ENCODE data around the gene HSPB7.

The HSPB7 gene

GRCh38 chr1:15997076-15997585, 20.7 kb downstream of the HSPB7 start:
- no peak overlapping the region for H3K27ac ChIP-seq (ENCODE audit: low read depth, low read length, poor library complexity, severe bottlenecking)

GRCh38 chr1:15994590-15995351, 23.1 kb downstream of the HSPB7 start:
- H3K79me2 ChIP-seq (ENCODE audit: insufficient read depth, low read length), result no peaks in the 10 kb centered on the region
- H3K36me3 ChIP-seq (ENCODE audit: insufficient read depth, low read length), result no peaks in the 10 kb centered on the region
- no peaks in the 10 kb centered on the region for H3K9me2 ChIP-seq (ENCODE audit: low read depth, low read length)
- H3K4me3 ChIP-seq (ENCODE audit: low read depth, low read length, poor library complexity, severe bottlenecking), result no peak overlapping the region
- no peak overlapping the region for H3K9ac ChIP-seq (ENCODE audit: low read length)
- TF ChIP-seq EZH2 (IDR thresholded peaks at IDR 0.05; ENCODE audit: borderline replicate concordance, low read length) (no peak), CTCF (IDR thresholded peaks at IDR 0.05; ENCODE audit: low read length) (peak; percentile 20; the same call in 1 of the 2 replicates)
- H3F3A ChIP-seq (ENCODE audit: insufficient read depth, low read length), result no peaks in the 10 kb centered on the region
- H3K9me3 ChIP-seq (ENCODE audit: low read length), result no peaks in the 10 kb centered on the region
- no peak overlapping the region for H3K27ac ChIP-seq (ENCODE audit: low read depth, low read length, poor library complexity, severe bottlenecking)
- no peaks in the 10 kb centered on the region for H3K4me1 ChIP-seq (ENCODE audit: insufficient read depth, low read length, severe bottlenecking)
- H3K27me3 ChIP-seq (ENCODE audit: insufficient read depth, low read length), result peaks cover 12% of the 10 kb centered on the region; the same call in 1 of the 2 replicates
- H2AFZ ChIP-seq (ENCODE audit: low read length), result no peak overlapping the region
- no peaks in the 10 kb centered on the region for H4K20me1 ChIP-seq (ENCODE audit: insufficient read depth, low read length)
- H3K4me2 ChIP-seq (ENCODE audit: low read length), result no peak overlapping the region

More at GRCh38 chr1:15997076-15997585, 20.7 kb downstream of the HSPB7 start:
- Histone ChIP-seq H3K4me3 (ENCODE audit: low read depth, low read length, poor library complexity, severe bottlenecking) (no peak overlapping the region), H3K36me3 (ENCODE audit: insufficient read depth, low read length) (no peaks in the 10 kb centered on the region), H3K9me3 (ENCODE audit: low read length) (no peaks in the 10 kb centered on the region), H3F3A (ENCODE audit: insufficient read depth, low read length) (no peaks in the 10 kb centered on the region), H3K9me2 (ENCODE audit: low read depth, low read length) (no peaks in the 10 kb centered on the region), H3K79me2 (ENCODE audit: insufficient read depth, low read length) (no peaks in the 10 kb centered on the region), H3K4me2 (ENCODE audit: low read length) (no peak overlapping the region), H4K20me1 (ENCODE audit: insufficient read depth, low read length) (no peaks in the 10 kb centered on the region), H3K27me3 (ENCODE audit: insufficient read depth, low read length) (peaks cover 12% of the 10 kb centered on the region; the same call in 1 of the 2 replicates), H2AFZ (ENCODE audit: low read length) (no peak overlapping the region), H3K4me1 (ENCODE audit: insufficient read depth, low read length, severe bottlenecking) (no peaks in the 10 kb centered on the region), H3K9ac (ENCODE audit: low read length) (no peak overlapping the region)
- TF ChIP-seq EZH2 (IDR thresholded peaks at IDR 0.05; ENCODE audit: borderline replicate concordance, low read length) (no peak), CTCF (IDR thresholded peaks at IDR 0.05; ENCODE audit: low read length) (no peak)

DNA sequence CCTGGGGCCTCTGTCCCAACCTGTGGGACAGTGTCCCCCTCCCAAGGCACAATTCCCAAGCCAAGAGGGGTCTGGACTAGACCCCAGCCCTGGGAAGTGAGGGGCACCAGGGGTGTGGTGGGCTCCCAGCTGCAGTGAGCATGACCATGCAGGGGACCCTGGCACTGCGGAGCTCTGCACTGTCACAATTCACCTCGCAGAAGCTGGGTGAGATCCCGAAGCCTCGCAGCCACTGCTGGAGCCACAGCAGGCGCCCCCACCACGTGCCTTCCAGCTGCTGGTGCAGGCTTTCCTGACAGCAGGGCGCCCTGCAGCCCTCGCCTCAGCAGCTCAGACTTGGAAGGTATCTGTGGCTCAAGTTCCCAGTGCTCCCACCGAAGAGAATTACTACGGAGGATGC, 23.8 kb downstream of the HSPB7 start:
- no peaks in the 10 kb centered on the region for H3K4me1 ChIP-seq (ENCODE audit: insufficient read depth, low read length, severe bottlenecking)
- H3K36me3 ChIP-seq (ENCODE audit: insufficient read depth, low read length), result no peaks in the 10 kb centered on the region
- no peak overlapping the region for H2AFZ ChIP-seq (ENCODE audit: low read length)
- no peaks in the 10 kb centered on the region for H4K20me1 ChIP-seq (ENCODE audit: insufficient read depth, low read length)
- TF ChIP-seq CTCF (IDR thresholded peaks at IDR 0.05; ENCODE audit: low read length) (no peak), EZH2 (IDR thresholded peaks at IDR 0.05; ENCODE audit: borderline replicate concordance, low read length) (no peak)
- H3F3A ChIP-seq (ENCODE audit: insufficient read depth, low read length), result no peaks in the 10 kb centered on the region
- H3K4me2 ChIP-seq (ENCODE audit: low read length), result no peak overlapping the region
- no peaks in the 10 kb centered on the region for H3K9me3 ChIP-seq (ENCODE audit: low read length)
- H3K9me2 ChIP-seq (ENCODE audit: low read depth, low read length), result no peaks in the 10 kb centered on the region
- H3K79me2 ChIP-seq (ENCODE audit: insufficient read depth, low read length), result no peaks in the 10 kb centered on the region
- peaks cover 12% of the 10 kb centered on the region; the same call in 1 of the 2 replicates for H3K27me3 ChIP-seq (ENCODE audit: insufficient read depth, low read length)
- no peak overlapping the region for H3K27ac ChIP-seq (ENCODE audit: low read depth, low read length, poor library complexity, severe bottlenecking)
- no peak overlapping the region for H3K4me3 ChIP-seq (ENCODE audit: low read depth, low read length, poor library complexity, severe bottlenecking)
- no peak overlapping the region for H3K9ac ChIP-seq (ENCODE audit: low read length)

Measured in OCI-LY1 (cell line).